Thoracic aorta (tissue), 2 donors: ENCODE measurements around the gene IRGC. TPM values are rescaled to one million over a fixed set of nuclear protein-coding genes. Genes with fewer than 3 reads are reported as not detected.

ENCODE experiments used
- ATAC-seq: fragments of 150-250 bp; one replicate; pipeline ENCODE4 v1.8.0; 2017; ENCODE audit warnings: low read depth; ENCODE audit not compliant: insufficient number of reproducible peaks, low FRiP score
- DNase-seq: peaks from one replicate; pipeline ENCODE4 v3.0.0-alpha.2; 2020; ENCODE audit warnings: low spot score
- H3K27ac ChIP-seq, 2 donors: fragments of 200-600 bp; sonication (generic); 1 replicate in 1 of 2; 2 replicates in 1 of 2; pipeline ENCODE4 v1.5.1; 2016; ENCODE audit warnings: mild to moderate bottlenecking in 2 of 2, moderate library complexity in 2 of 2
- H3K27me3 ChIP-seq: fragments of 200-600 bp; sonication (generic); replicated peaks from 2 replicates; pipeline ENCODE4 v1.6.0; 2016; ENCODE audit warnings: mild to moderate bottlenecking; ENCODE audit not compliant: insufficient read depth
- H3K36me3 ChIP-seq: fragments of 200-600 bp; sonication (generic); one replicate; pipeline ENCODE4 v1.5.1; 2016
- H3K4me1 ChIP-seq, 2 donors: fragments of 200-600 bp; sonication (generic); 1 replicate in 1 of 2; 2 replicates in 1 of 2; pipeline versions ENCODE4 v1.5.1 to v1.6.0; 2016; ENCODE audit warnings: low read depth in 2 of 2, mild to moderate bottlenecking in 1 of 2; ENCODE audit not compliant: control insufficient read depth in 1 of 2
- H3K4me3 ChIP-seq: fragments of 200-600 bp; sonication (generic); 2 replicates; pipeline ENCODE4 v1.5.1; 2016; ENCODE audit warnings: mild to moderate bottlenecking
- H3K9me3 ChIP-seq: fragments of 200-600 bp; sonication (generic); 2 replicates; pipeline ENCODE4 v1.5.1; 2016
- total RNA-seq, 2 donors: library from RNA; depleted of rRNA; stranded (reverse); fragments of >200 nt; gene quantifications; one replicate each; pipeline versions ENCODE4 v1.1.0 to v1.2.3, GENCODE V29; 2016
- TF ChIP-seq, protein P1 (sequence below): fragments of 200-600 bp; sonication (generic); IDR thresholded peaks from one replicate; pipeline ENCODE4 v1.5.1; 2019; ENCODE audit warnings: antibody characterized with exemption

IRGC gene
- total RNA-seq, 2 donors from 2014 or later: not detected

DNA sequence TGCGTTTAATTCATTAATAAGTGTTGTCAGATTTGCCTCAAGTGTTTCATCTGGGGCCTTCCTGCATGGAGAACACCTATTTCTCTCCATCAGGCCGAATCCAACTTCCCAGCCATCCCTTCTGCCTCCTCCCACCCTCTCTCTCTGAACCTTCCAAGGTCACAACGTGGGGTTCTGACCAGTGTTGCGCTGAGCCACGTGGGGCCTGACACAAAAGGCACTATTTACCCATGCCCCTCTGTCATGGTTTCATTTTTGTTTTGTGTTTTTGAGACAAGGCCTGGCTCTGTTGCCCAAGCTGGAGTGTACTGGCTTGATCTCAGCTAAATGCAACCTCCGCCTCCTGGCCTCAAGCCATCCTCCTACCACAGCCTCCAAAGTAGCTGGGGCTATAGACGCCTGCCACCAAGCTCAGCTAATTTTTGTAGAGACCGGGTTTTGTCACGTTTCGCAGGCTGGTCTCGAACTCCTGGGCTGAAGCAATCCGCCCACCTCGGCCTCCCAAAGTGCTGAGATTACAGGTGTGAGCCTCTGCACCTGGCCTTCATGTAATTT is 8.6 kb upstream of the IRGC start:
- Histone ChIP-seq H3K4me3 (no peak overlapping the region), H3K36me3 (no peaks in the 10 kb centered on the region), H3K4me1 (no peaks in the 10 kb centered on the region), H3K27me3 (no peaks in the 10 kb centered on the region), H3K27ac (no peak overlapping the region), H3K9me3 (peaks cover 6% of the 10 kb centered on the region)
- DNase-seq (no peak), ATAC-seq (no peak)
- TF ChIP-seq, protein P1, sequence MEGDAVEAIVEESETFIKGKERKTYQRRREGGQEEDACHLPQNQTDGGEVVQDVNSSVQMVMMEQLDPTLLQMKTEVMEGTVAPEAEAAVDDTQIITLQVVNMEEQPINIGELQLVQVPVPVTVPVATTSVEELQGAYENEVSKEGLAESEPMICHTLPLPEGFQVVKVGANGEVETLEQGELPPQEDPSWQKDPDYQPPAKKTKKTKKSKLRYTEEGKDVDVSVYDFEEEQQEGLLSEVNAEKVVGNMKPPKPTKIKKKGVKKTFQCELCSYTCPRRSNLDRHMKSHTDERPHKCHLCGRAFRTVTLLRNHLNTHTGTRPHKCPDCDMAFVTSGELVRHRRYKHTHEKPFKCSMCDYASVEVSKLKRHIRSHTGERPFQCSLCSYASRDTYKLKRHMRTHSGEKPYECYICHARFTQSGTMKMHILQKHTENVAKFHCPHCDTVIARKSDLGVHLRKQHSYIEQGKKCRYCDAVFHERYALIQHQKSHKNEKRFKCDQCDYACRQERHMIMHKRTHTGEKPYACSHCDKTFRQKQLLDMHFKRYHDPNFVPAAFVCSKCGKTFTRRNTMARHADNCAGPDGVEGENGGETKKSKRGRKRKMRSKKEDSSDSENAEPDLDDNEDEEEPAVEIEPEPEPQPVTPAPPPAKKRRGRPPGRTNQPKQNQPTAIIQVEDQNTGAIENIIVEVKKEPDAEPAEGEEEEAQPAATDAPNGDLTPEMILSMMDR: no peak

DNA sequence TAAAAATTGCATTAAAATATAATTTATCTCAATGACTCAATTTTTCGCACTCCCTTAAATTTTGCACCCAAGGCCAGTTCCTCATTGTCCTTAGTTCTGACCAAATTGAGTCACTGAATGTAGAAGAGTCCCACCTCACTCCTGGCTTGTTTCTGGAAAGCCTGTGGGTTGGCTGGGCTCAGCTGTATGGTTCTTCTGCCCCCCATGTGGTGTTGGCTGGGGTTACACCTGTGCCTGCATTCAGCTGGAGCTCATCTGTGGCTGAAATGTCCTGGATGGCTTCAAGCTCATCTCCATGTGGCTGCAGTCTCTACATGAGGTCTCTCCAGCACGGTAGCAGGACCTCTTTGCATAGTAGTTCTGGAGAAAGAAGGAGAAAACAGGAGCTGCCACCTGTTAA is 7.2 kb upstream of the IRGC start:
- Histone ChIP-seq H3K4me1 (no peaks in the 10 kb centered on the region), H3K9me3 (peaks cover 6% of the 10 kb centered on the region), H3K27me3 (no peaks in the 10 kb centered on the region), H3K4me3 (no peak overlapping the region), H3K36me3 (no peaks in the 10 kb centered on the region), H3K27ac (no peak overlapping the region)
- TF ChIP-seq, protein P1: no peak
- no peak for ATAC-seq
- DNase-seq: no peak

DNA sequence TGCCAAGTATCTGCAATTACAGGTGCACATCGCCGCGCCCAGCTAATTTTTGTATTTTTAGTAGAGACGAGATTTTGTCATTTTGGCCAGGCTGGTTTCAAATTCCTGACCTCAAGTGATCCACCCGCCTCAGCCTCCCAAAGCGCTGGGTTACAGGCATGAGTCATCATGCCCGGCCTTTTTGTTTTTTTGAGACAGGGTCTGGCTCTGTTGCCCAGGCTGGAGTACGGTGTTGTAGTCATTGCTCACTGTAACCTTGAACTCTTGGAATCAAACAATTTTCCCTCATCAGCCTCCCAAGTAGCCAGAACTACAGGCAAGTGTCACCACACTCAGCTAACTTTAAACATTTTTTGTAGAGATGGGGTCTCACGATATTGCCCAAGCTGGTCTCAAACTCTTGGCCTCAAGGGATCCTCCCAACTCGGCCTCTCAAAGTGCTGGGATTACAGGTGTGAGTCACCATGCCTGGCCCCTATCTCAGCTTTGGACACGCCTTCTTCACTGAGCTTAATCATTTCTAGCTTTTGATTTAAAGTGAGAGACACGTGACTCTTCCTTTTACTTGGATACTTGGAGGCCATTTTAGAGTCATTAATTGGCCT is 4.0 kb upstream of the IRGC start:
- Histone ChIP-seq H3K27me3 (no peaks in the 10 kb centered on the region), H3K4me3 (no peak overlapping the region), H3K9me3 (peaks cover 6% of the 10 kb centered on the region), H3K36me3 (no peaks in the 10 kb centered on the region), H3K27ac (no peak overlapping the region), H3K4me1 (no peaks in the 10 kb centered on the region)
- ATAC-seq: no peak
- DNase-seq: no peak
- TF ChIP-seq, protein P1: no peak

DNA sequence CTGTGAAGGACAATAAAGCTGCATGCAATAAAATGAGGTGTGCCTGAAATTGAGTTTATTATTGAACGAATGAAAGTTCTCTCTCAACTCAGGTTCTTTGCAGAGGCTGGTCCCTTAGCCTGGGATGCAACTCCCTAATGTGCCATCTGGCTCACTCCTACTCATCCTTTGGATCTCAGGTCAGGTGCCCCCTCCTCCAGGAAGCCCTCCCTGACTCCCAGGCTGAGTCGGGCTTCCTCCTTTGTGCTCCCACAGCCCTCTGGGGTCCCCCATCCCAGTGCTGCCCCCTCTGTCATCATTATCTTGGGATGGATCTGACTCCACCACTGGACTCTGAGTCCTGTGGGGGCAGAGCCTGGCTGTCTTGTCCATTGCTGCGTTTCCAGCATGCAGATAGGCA is 2.7 kb upstream of the IRGC start:
- Histone ChIP-seq H3K36me3 (no peaks in the 10 kb centered on the region), H3K27ac (no peak overlapping the region), H3K9me3 (peaks cover 6% of the 10 kb centered on the region), H3K4me1 (no peaks in the 10 kb centered on the region), H3K4me3 (no peak overlapping the region), H3K27me3 (no peaks in the 10 kb centered on the region)
- TF ChIP-seq, protein P1: no peak
- no peak for ATAC-seq
- no peak for DNase-seq

DNA sequence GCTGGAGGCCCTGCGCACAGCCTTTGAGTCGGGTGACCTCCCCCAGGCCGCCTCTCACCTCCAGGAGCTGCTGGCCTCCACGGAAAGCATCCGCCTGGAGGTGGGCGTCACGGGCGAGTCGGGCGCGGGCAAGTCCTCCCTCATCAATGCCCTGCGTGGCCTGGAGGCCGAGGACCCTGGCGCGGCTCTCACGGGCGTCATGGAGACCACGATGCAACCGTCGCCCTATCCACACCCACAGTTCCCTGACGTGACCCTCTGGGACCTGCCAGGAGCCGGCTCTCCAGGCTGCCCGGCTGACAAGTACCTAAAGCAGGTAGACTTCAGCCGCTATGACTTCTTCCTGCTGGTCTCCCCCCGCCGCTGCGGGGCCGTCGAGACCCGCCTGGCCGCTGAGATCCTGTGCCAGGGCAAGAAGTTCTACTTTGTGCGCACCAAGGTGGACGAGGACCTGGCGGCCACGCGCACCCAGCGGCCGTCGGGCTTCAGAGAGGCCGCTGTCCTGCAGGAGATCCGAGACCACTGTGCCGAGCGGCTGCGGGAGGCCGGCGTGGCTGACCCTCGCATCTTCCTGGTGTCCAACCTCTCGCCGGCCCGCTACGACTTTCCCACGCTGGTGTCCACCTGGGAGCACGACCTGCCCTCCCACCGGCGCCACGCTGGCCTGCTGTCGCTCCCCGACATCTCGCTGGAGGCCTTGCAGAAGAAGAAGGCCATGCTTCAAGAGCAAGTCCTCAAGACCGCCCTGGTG is 2.9 kb downstream of the IRGC start:
- TF ChIP-seq, protein P1: no peak
- Histone ChIP-seq H3K36me3 (no peaks in the 10 kb centered on the region), H3K4me3 (no peak overlapping the region), H3K27ac (no peak overlapping the region), H3K27me3 (no peaks in the 10 kb centered on the region), H3K9me3 (no peaks in the 10 kb centered on the region), H3K4me1 (no peaks in the 10 kb centered on the region)
- ATAC-seq: no peak
- DNase-seq: no peak
